ENCODE data around the gene RNF34. TPM values are rescaled to one million over a fixed set of nuclear protein-coding genes. Genes with fewer than 3 reads are reported as not detected.
A peak's percentile ranks its signal among the peaks of the same experiment; 100 is the strongest.

RNF34 gene
- total RNA-seq, 1 experiment from 2014 or later, result 66.4 TPM

- Histone ChIP-seq H4K91ac (ENCODE audit: insufficient read length, low read depth, low read length) (no peak overlapping the region), H3K79me1 (ENCODE audit: insufficient read depth, low read depth, low read length, poor library complexity, severe bottlenecking) (peaks cover 15% of the 10 kb centered on the region), H2AK5ac (ENCODE audit: insufficient read length, low read length) (no peak overlapping the region), H4K8ac (replicated peaks; ENCODE audit: insufficient read length, low read depth, low read length) (no peak overlapping the region), H3T11ph (ENCODE audit: low read length) (no peak overlapping the region), H3K4me2 (ENCODE audit: insufficient read depth, insufficient read length, low read length) (peak overlapping the region; percentile 36), H4K5ac (ENCODE audit: insufficient read length, low read depth, low read length) (no peak overlapping the region), H2BK12ac (ENCODE audit: insufficient read length, low read depth, low read length) (no peak overlapping the region), H2BK120ac (ENCODE audit: low read depth, low read length, poor library complexity, severe bottlenecking) (no peak overlapping the region), H3K27me3 (ENCODE audit: insufficient read depth, low read length) (no peaks in the 10 kb centered on the region), H3K4ac (ENCODE audit: low read depth, low read length) (no peak overlapping the region), H3K9ac (ENCODE audit: extremely low read depth, insufficient read length, low read length) (no peak overlapping the region), H3K18ac (ENCODE audit: insufficient read length, low read depth, low read length) (peak overlapping the region; percentile 3), H3K4me1 (ENCODE audit: insufficient read depth, low read length) (peaks cover 5% of the 10 kb centered on the region; the same call in 1 of the 2 replicates), H3K14ac (ENCODE audit: insufficient read depth, low read length) (0 out of 2 replicates have a peak overlapping the region, but pooled peaks have one; percentile 31), H2BK5ac (ENCODE audit: insufficient read length, low read length) (no peak overlapping the region), H3K23me2 (ENCODE audit: insufficient read length, low read depth, low read length, poor library complexity, severe bottlenecking) (peaks cover 7% of the 10 kb centered on the region), H2BK15ac (ENCODE audit: low read depth, low read length) (no peak overlapping the region), H2BK20ac (ENCODE audit: low read depth, low read length, poor library complexity, severe bottlenecking) (no peak overlapping the region), H3K79me2 (ENCODE audit: insufficient read depth, low read length) (peaks cover 12% of the 10 kb centered on the region; the same call in 1 of the 2 replicates), H3K9me3 (ENCODE audit: control insufficient read depth, low read depth, low read length) (no peaks in the 10 kb centered on the region), H2AFZ (ENCODE audit: low read length) (no peak overlapping the region), H3K27ac (ENCODE audit: insufficient read length, low read depth, low read length) (no peak overlapping the region), H3K23ac (ENCODE audit: insufficient read length, low read depth, low read length) (no peak overlapping the region), H3K56ac (ENCODE audit: insufficient read length, low read depth, low read length) (no peak overlapping the region), H4K20me1 (ENCODE audit: control insufficient read depth, insufficient read depth, insufficient read length) (no peaks in the 10 kb centered on the region)
- peaks cover 9% of the 10 kb centered on the region for H3K27me3 Mint-ChIP-seq (ENCODE audit: low read depth)
- peaks cover 0 to 2% of the 10 kb centered on the region in 2 experiments; a peak in 1 of 5 replicates for H3K9me3 Mint-ChIP-seq
- H3K4me3 Mint-ChIP-seq, result peak overlapping the region; percentile 53 to 69; a peak in 4 of 5 replicates
- no peak for TF ChIP-seq CTCF (conservative IDR thresholded peaks at IDR 0.05)
- H3K27ac Mint-ChIP-seq, result 0 out of 7 replicates have a peak overlapping the region, but pooled peaks of 1 of the 3 experiments have one; percentile 51
- peaks cover 21 to 24% of the 10 kb centered on the region in 2 experiments for H3K4me1 Mint-ChIP-seq
- peaks cover 3 to 8% (median 4%) of the 10 kb centered on the region in 3 experiments; a peak in 6 of 7 replicates for H3K36me3 Mint-ChIP-seq (ENCODE audit: insufficient read depth in 1 of 3, low read depth in 3 of 3)
- no CpG with 5 or more reads among the region's 48 CpGs for WGBS (ENCODE audit: extremely low coverage, insufficient read length, low lambda C conversion rate)
- DNase-seq, result peak; percentile 81
Measured at GRCh38 chr12:121467638-121468498, 68.0 kb downstream of the RNF34 start.

Measured in H9 (cell line).